Measurements from ENCODE around the gene TRPV6.
A peak's percentile ranks its signal among the peaks of the same experiment; 100 is the strongest.

Gene TRPV6

GRCh38 chr7:142838461-142839213 is 46.9 kb downstream of the TRPV6 start:
- peak; percentile 99 for DNase-seq

DNA sequence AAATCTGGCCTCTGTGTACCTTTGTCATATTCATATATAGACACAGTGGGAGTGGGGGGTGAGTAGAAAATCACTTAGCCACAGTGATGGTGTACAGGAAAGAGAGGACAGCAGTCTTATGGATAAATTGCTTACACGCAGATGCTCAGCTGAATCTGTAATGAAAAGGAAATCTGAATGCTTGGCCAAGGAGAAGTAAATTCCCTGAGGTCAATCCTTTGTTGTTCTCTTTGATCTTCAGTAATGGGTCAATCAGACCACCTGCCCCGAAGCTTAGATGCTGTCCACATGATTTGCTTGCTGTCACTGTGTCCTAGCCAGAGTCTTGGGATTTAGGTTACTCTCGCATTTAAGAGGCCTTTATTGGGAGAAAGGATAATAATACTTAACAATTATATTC is 49.1 kb downstream of the TRPV6 start:
- no peak for DNase-seq

DNA sequence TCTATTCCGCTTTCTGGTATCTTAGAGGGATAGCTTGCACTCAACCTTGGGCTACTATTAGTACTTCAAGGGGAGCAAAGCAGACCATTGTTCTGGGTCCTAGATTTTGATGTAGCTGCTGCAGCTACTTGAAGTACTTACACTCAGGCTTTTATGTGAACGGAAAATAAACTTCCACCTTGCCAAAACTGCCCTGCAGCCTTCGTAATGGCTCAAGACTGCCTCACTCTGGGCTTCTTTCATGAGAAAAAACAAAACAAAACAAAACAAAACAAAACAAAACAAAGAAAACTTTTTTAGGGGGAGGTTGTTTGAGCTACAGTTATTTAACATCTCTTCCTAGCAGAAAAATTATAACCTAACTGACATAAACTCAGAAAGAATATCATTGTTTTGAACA is 50.1 kb downstream of the TRPV6 start:
- DNase-seq = peak; percentile 62

DNA sequence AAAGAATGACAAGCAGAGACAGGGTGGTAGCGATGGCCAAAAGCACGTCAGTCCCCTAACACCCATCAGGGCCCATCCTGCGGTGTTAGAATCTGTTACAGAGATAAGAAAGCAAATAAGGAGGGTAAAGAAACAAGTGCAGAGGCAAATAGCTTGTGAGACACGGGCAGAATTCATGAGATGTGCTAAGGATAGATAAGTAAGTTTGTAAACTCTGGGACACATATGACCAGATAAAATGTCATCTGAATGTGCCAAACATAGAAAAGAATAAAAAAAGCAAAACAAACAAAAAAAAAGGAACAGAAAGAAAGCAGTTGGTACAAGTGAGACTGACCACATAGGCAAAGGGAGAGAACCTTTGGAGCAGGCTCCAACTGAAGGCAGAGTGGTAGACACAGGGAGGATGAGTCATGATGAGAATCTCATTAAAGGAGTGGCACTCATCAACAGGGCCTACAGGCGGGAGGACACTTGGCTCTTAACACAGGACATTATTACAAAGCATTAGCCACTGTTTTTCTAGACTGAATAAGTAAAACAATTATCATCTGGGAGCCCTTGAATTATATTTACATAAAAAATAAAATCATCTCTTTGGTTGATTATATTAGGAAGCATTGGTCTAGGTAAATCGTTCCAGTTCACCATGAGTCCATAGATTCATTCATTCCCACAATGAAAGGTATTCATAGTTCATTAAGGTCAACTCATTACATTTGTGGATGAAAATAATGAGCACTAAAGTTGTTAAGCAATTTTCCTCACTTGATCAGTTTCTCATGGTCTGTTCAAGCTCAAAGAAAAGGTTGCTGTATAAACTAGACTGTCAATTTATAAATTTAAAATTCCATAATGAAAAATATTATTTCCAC is 52.1 kb downstream of the TRPV6 start:
- peak; percentile 96 for DNase-seq

DNA sequence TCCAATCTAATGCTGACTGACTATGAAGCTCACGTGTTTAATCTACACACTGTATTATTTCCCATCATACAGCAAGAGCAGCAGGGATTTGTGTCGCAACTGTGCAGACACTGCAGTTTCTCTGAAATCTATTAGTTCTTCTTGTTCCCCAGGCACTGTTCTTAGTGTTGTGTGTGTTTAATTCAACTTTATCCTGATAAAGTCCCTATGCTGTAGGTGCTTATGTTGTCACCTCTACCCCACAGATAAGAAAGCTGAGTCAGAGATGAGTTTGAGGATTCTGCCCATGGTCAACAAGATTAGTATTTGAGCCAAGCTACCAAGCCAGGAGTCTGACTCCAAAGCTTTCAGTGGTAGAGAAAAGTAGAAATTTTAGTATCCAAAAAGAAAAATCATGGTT is 53.1 kb downstream of the TRPV6 start:
- peak; percentile 65 for DNase-seq

GRCh38 chr7:142827951-142828500 is 57.5 kb downstream of the TRPV6 start:
- DNase-seq = no peak

DNA sequence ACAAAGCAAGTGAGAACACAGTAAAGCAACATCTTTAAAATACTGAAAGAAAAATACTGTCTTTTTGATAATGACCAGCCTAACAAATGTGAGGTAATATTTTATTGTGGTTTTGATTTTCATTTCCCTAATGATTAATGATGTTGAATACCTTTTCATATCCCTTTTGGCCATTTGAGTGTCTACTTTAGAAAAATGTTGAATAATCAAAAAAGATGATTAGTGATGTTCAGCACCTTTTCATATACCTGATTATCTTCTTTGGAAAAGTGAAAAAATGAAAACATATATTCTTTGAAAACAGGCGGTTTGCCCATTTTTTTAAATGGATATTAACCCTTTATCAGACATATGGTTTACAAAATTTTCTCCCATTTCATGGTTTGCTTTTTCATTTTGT is 62.8 kb downstream of the TRPV6 start:
- no peak for DNase-seq

Data from hematopoietic multipotent progenitor cell treated with erythropoietin and hydrocortisone succinate and interleukin-3 and kit ligand, for 8 days (in vitro differentiated cells).